Esophagus mucosa (tissue), 1 donor: ENCODE results near the gene ITGAV. TPM values are rescaled to one million over a fixed set of nuclear protein-coding genes. Genes with fewer than 3 reads are reported as not detected.

Source experiments
- ATAC-seq: fragments of 200-7000 bp; cut with Tn5 transposase; one replicate; pipeline ENCODE4 v1.9.1; 2020
- total RNA-seq: library from RNA; stranded (reverse); gene quantifications from one replicate; pipeline ENCODE4 v1.2.4, GENCODE V29; 2023
- donor health status: DM: yes; HTN: yes; CAD: no.

The ITGAV gene
- total RNA-seq, 1 donor from 2014 or later: 28.1 TPM

- ATAC-seq: no peak
These were observed 134.9 kb downstream of the ITGAV start for GRCh38 chr2:186724736-186725135.

DNA sequence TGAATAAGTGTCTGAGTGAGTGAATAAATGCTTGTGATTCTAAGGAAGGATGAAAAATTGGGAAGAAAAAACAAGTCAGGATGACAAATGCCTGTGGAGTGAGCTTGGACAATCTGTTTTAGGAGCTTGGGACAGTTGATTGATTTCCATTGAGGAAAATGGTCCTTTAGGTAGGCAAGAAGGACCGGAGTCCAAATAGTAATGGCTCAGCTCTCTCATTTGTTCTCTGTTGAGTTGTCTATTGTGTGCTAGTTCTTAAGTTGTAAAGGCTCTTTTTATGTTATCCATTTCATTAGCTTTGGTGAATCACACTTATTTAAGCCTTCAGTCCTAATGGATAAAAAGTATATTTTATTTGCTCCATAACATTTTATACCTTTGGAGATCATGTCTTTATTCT is 135.9 kb downstream of the ITGAV start:
- ATAC-seq: no peak

DNA sequence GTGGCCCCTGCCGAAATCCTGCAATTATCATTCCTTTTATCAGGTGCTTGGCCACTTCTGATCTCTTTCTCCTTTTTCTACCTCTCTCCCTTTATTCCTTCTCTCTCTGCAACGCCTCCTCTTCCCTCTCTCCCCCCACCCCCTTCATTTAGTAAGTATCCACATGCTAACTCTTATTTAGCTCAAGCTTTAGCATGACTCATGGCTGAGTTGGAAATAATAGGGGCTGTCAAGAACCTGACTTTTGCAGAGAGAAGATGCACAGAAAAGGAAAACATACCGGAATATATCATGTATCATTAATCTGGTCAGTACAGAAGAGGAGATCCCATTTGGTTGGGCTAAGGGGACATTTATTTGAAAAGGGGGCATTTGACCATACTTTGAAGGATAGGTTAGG is 137.1 kb downstream of the ITGAV start:
- no peak for ATAC-seq

DNA sequence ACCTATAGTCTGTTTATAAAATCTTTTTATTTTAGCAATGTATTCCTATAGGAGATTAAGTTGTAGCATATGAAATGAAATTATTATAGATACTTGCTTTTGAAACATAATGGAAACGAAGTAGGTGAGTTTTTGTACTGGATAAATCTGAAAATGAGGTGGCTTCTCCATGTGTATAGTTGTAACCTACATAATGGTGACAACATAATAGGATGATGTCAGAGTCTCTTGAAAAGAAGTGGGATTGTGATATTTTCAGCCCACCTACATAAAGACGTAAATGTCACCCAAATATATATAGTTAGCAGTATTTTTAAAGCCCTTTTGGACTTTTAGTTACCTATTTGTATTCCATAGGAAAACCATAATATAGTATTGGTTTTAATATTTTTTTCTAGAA is 138.8 kb downstream of the ITGAV start:
- ATAC-seq: no peak

Other genes with a start within 250 kb of the ITGAV start
- gene ZC3H15, start 103.8 kb upstream of the ITGAV start, total RNA-seq: 37.2 TPM
- gene FAM171B, start 104.0 kb downstream of the ITGAV start, total RNA-seq: 1.2 TPM